GM18502 (cell line): ENCODE measurements around the gene TMEM51.

Experiments
- ATAC-seq: cut with Tn5 transposase; IDR thresholded peaks from one replicate; pipeline ENCODE4 v1.9.1; 2021; ENCODE audit warnings: mild to moderate bottlenecking; ENCODE audit not compliant: unreplicated experiment, poor library complexity

The TMEM51 gene

DNA sequence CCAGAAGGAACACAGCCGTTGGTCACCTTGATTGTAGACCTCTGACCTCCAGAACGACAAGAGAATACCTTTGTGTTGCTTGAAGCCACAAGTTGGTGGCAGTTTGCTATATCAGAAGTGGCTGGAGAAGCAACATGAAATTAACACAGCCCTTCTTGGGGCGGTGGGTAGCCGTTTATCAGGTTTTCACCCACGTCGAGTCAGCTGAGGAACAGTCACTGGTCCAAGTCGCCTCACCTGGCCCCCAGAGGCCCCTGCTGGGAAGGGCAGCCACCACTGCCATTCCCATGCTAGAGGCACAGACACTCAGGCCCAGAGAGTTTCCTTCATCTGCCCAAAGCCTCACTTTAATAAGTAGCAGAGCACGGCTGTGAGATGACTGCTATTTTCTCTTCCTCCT is 37.7 kb downstream of the TMEM51 start:
- no peak for ATAC-seq

DNA sequence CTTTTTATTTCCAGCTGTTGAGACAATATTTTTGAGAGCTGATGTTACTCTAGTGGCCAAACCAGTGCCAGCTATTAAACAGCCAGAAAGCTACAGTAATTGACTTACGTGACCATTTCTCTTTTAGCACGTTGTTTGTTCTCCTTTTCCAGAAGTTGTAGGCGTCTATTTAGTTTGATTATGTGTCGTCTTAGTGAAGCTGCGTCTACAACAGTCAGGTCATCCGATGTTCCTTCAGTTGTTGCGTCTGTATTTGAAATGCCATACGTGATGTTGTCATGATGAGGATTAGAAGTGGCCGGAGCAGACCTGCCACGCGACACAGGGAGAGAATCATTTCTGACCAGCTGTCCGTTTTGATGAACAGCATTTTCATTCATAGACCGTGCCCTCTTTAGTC is 38.2 kb downstream of the TMEM51 start:
- ATAC-seq, result no peak

DNA sequence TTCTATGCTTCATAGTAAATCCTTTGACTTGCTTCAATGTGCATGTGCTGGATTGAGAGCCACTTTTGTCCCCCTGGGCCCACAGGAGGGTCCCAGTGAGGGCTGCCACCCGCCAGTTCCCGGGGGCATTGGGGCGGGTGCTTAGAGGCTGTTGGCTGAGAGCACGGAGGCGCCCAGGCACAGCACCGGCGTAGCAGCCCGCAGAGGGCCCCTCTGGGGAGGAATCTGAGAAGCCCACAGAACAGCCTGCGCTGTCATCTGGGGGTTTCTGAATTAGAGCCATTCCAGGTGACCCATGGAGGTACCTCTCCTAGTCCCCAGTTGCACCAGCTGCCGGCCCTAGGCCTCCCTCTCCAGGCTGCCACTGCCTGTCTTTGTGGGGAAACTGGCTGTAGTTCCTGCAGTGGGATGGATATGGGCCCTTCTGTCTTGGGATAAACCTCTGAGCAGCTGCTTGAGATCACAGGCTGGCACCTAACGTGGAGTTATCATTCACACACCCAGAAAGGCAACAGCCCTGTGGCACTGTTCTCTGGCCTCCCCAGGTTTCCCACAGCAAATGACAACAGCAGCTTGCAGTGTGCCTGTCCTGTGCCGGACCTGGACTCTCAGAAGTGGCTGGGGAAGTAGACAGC is 39.5 kb downstream of the TMEM51 start:
- ATAC-seq, result no peak

DNA sequence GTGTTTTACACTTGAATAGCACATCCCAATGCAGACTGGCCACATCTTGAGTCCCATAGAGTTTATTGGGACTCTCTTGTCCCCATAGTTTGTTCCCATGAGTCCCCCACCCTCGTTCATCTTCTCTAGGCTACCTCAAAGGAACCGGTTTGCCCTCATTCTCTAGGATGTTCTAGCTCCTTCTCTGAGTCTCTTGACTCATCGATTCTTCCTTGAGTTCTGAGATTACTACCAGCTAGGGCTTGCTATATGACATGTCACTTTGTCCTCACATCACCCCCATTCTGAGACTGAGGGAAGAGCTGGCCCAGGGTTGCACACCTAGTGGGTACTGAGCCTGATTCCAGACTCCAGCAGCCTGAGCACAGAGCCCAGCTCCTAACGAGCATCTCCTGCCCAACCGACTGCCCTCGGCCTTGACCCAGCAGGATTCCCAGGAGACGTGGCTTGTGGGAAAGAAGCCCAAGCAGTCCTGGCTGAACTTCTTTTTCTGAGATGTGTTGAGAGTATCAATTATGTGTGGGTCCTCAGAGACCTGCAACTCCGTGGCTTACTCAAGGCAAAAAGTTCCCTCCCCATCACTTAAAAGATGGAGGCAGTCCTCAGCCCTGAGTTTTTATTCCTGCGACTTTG is 42.0 kb downstream of the TMEM51 start:
- ATAC-seq, result no peak

DNA sequence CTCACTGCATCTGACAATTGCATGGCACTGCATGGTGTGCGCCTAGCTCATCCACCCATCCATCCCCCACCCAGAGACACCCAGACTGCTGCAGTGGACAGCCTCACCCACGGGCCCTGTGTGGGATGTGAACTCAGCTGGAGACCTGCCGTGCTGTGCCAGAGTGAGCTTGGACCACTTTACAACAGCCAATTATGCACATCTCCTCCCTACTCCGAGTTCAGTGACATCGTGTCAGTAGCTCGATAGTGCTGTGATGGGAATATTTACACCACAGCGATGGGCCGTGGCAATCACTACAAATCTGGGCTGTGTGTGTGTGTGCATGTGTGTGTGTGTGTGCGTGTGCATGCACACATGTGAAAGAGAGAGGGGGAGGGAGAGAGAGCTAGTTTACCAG is 42.5 kb downstream of the TMEM51 start:
- ATAC-seq, result no peak

DNA sequence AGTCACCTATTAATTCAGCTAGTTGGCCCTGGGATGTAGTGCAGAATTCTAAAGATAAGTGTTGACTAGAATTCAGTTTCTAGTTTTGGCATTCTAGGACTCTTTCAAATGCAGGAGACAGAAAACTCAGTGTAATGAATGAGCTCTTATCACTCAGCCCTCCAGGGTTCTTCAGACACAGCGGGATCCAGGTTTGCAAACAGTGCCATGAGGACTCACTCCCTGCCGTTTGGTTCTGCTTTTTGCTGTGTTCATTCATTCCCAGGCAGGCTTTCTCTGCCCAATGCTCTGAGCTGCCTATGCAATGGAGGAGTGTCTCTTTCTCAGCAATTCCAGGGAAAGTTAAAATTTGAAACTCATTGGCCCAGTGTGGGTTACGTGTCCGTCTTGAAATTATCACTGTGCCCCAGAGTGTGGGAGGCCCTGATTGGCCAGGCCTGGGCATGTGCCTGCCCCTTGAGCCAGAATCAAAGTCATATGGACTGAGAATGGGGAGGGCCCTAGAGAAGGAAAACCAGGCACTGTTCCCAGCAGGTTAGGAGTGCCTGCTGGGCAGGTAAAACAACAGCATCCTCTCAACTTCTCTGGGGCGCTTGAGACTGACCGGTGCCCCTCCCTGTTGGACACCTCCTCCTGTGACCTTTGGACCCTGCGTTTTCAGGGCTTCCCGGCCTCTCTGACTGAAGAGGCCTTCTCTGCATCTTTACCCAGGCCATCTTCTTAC is 43.4 kb downstream of the TMEM51 start:
- no peak for ATAC-seq

DNA sequence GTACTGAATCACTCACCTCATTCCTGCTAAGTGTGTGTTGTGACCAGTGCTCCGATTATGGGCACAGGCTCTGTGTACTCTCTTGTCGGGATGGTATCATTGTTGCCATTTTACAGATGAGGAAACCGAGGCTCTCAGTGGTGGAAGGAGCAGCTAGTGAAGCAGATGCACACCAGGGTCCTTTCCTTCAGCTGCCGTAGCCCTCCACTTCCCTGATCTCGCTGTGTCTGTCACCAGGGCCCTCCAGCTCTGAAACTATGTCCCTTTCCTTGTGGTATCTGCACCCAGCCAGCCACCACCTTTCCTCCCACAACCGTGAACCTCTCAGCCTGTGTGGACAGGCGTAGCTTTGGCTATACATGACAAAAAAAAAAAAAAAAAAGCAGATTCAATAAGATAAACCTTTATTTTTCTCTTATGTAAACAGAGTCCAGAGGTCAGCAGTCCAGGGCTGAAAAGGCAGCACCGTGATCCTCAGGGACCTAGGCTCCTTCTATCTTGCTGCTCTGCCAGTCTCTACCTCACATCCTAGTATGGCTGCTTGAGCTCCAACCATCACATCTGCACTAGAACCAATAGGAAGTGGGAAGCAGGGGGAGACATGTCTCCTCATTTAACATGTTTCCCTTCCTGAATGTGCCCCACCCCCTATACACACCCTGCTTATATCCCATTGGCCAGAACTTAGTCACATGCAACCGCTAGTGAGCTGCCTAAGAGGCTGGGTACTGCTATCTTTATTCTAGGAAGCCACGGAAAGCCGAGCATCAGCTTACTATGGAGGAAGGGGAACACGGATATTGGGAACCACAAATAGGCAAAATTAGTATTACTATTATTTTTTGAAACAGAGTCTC is 44.3 kb downstream of the TMEM51 start:
- ATAC-seq, result no peak

DNA sequence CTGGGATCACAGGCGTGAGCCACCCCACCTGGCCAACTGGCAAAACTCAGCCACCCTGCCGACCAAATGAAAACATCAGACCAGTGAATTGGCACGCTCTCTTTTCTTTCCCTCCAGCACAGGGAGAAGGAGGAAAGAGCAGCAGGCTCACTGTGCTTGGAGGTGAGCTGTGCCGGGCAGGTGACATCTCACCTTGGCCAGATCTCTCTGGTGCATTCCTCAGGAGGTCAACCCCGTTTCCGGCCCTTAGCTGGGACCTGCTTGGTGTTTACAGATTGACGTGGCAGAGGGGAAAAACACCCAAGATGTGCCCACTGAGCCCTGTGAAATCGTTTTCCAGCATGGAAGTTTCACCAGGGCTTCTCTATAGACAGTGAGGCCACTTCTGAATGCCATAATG is 45.1 kb downstream of the TMEM51 start:
- no peak for ATAC-seq

DNA sequence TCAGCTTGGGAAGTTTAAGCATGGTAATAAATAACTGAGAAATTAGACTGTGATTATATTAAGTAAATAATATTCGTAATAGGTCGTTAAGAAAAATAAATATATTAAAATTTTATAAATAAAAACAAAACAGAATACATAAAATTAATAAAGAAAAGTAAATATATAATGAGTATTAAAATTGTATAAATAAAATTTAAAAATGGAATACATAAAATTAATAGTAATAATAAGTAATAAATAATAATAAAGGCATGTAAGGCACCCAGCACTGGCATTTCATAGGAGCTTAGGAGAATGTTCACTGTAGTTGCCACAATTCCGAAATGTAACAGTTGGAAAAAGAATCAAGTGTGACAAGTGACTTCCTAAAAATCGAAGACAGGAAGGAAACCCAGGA is 47.7 kb downstream of the TMEM51 start:
- no peak for ATAC-seq

DNA sequence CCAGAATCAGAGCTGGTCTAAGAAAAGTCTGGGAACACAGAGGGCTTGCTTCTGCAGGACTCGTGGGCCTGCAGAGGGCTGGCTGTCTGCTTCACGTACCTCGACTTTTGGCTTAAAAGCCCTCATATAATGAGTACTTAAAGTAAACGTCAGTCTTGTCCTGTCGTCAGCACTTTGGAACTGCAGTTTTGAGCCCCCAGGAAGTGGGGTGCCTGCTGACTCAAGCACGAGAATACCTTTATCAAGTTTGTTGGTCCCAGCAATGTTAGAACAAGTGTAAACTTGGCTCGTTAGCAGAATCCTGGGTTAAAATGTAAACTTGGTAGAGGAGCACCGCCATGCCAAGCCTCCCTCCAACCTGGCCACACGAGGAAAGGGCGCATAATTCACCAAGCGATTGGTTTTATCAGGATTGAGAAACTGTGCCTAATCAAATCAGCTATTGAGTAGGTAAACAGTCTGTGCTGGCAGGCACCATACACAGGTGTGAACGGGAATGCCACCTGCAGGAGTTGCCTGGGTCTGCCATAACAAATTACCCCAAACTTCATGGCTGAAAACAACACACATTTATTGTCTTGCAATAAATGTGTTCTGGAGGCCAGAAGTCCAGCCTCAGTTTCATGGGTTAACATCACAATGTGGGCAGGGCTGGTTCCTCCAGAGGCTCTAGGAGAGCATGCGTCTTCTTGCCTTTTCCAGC is 48.5 kb downstream of the TMEM51 start:
- ATAC-seq, result no peak

DNA sequence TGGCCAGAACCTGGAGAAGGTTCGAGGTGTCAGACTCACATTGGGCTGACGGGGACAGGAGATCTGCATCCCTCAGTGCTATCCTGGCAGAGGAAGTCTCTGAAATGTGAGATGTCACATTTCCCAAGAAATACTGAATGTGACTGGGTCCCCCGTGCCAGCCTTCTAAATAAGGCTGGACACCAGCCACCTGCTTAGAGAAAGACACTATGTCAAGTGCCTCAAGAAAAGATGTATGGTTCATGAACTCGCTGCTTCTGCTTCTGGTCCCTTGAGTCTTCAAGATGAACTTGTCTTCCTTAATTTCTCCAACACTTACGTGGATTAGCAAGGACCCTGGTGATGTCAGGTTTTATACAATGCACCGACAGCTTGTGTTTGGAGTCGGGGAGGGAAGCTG is 51.4 kb downstream of the TMEM51 start:
- ATAC-seq, result no peak

DNA sequence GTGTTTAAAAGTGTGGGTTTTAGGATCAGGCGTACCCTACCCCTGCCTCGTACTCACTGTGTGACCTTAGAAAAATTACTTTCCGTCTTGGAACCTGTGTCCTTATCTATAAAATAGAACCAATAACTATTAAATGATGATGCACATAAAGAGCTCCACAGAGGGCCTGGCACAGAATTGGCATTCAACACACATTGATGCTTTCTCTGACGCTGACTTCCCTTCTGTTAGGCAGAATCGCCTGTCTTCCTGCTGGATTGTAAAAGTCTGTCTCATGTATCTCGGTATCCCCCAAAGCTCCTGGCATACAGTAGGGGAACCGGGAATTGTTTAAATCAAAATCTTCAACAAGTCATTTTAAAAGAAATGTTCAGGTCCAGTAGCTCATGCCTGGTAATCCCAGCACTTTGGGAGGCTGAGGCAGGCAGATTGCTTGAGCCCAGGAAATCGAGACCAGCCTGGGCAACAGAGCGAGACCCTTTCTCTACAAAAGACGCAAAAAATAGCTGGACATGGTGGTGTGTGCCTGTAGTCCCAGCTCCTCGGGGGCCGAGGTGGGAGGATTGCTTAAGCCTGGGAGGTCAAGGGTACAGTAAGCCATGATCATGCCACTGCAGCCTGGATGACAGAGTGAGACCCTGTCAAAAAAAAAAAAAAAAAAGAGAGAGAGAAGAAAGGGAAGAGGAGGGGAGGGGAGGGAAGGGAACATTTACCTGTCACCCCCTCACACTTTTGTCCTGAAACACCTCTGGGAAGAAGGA is 52.2 kb downstream of the TMEM51 start:
- ATAC-seq, result no peak

DNA sequence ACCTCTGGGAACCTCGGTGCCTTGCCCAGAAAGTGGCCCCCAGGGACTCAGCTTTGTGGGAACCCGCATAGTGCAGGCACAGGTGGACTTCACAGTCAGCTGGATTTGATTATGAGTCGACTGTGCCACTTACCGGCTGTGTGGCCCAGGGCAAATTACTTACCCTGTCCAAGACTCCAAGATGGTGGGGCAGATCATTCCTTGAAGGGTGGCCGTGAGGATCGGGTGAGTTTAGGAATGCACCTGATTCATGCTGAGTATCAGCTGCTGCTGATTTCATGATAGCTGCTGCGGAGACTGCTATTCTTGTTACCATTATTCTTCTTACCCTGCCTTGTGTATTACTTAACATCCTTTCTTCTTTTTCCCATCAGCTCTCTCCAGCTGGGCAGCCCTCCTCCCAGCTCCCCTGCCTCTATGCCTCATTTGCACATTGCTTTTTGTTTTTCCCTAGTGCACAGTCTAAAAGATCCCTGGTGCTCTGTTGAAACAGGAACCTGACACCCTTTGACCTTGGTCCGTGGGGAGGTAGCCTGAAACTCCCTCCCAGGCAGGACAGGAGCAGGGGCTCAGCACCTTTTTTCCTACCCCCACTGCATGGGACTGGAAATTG is 53.0 kb downstream of the TMEM51 start:
- ATAC-seq, result no peak

DNA sequence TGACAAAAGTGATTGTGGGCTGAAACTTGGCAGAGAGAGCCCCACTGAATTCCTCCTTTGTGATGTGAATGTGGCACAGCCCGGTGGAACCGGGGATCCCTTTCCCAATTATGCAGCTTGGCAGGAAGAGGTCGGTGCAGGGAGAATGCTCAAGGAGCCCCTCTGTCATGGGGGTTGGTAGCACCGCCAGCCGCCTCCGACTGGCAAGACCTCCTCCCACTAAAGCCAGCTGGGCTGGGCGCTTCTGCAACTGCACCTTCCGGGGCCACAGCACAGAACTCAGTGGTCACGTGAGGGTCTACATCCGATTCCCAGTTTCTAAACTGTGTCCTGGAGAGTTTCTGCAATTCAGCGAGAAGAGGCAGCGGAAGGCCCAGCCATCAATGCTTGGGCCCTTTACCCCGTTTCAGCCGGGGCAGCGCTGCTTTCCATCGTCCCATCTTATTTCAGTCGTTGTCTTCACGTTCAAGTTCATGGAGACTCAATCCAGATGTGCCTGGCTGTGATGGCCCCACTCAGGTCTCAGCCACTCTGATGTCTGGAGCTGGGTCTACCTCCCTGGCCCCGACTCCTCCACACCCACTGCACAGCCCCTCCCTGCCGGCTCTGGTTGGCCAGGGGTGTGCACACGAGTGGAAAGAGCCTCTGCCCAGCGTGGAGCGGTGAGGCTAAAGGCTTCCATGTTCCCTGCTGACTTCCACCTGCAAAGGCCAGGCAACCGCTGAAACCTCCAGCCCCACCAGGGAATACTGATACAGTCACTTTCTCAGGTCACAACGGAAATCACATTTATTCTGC is 53.7 kb downstream of the TMEM51 start:
- ATAC-seq, result no peak

DNA sequence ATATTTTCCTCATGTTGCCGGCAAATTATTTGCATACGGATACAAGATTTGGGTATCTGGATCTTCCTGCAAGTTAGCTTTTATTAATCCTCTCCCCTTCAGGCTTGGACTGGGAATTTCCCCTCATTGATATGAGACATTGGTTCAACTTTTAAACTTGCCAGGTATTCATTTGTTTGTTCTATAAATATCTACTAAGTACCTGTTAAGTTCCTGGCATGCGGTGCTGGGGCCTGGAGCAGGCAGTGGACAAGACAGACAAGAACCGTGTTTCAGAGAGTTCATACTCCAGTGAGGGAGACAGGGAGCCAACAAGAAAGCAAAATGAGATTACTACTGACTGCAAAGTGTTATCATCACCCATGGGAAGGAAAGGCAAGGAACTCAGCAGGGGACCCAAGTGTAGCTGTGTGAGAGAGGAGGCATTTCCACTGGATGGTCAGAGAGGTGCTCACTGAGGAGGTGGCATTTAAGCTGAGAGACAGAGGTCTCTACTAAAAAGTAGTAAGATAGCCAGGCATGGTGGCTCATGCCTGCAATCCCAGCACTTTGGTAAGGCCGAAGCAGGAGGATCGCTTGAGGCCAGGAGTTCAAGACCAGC is 54.4 kb downstream of the TMEM51 start:
- ATAC-seq, result no peak

DNA sequence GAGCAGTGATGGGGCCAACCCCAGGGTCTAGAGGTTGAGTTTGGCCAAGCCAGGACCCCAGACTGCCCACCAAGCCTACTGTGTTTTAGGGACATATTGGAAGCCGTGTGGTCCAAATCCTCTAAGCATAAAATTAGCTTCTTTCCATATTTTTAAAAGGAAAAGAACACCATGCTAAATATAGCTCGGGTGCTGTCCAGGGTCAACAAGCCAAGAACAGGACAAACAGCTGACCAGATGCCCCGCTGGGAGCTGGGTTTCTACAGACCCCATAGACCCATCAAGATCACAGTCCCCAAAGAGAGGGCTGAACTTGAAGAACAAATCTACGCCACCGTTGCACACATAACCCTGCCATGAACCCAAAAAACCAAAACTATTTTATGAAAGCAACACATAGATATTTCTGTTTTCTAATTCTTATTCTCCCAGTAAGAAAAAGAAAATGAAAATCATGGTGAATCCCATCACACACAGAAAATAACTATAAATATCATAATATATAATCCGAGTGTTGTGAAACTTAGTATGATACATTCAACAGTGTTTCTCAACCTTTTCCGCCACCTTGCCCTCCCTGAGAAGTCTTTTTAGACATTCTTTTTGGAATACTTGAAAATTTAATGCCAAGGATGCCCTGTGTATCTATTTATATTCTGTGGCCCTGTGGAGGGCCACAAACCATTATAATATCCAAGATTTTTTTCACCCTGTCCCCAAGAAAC is 57.3 kb downstream of the TMEM51 start:
- ATAC-seq, result no peak

DNA sequence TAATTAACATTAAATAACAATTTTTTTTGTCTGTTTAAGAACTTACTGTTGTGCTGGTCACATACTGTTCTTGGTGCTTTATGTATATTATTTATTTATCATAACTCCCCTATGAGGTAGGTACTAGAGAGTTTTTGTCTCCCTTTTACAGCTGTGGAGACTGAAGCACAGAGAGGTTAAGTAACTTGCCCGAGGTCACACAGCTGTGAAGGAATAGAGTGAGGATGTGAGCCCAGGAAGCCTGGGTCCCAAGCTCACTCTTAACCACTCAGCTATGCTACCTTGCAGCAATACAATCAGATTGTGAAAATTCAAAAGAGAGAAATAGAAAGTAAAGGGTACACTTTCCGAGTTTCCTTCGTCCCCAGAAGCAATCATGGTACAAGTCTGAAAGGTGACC is 57.9 kb downstream of the TMEM51 start:
- no peak for ATAC-seq
